Activated CD4-positive, alpha-beta T cell treated with anti-CD3 and anti-CD28 coated beads, Interleukin-10, Interleukin-2, amounts not matched to agents 100 ng/mL and 50 ng/mL, durations not matched to agents 16 hours and 8 hours (primary cell): ENCODE data around the gene EIF6.
"Not testable (repeated sequence)": the region's sequence is repeated elsewhere in the genome, so short reads cannot be mapped to it uniquely, and the experiment has no call there.

Source experiments
- DNase-seq: peaks from one replicate; pipeline ENCODE4 v3.0.0-alpha.2; 2020

Gene EIF6

GRCh38 chr20:35277531-35278395 lies 6.8 kb downstream of the EIF6 start, which contains the start of gene MMP24OS:
Gene MMP24OS (minus strand): TSS chr20:35278122. CDS start chr20:35277929, 193 bp downstream.
- peak; percentile 97 for DNase-seq

- DNase-seq = no peak
These were observed 7.4 kb downstream of the EIF6 start for GRCh38 chr20:35277127-35277526.

- no peak for DNase-seq
These were observed 8.2 kb downstream of the EIF6 start for GRCh38 chr20:35276408-35276807.

GRCh38 chr20:35275741-35276251 lies 8.8 kb downstream of the EIF6 start:
- DNase-seq = no peak

GRCh38 chr20:35274172-35275092 lies 10.1 kb downstream of the EIF6 start:
- DNase-seq = no peak

GRCh38 chr20:35273449-35274171 lies 11.0 kb downstream of the EIF6 start:
- DNase-seq = no peak

- no peak for DNase-seq
These were observed 12.7 kb downstream of the EIF6 start for GRCh38 chr20:35271904-35272303.

- DNase-seq = no peak
These were observed 13.3 kb downstream of the EIF6 start for GRCh38 chr20:35271073-35271882.

- DNase-seq = no peak
These were observed 14.3 kb downstream of the EIF6 start for GRCh38 chr20:35270021-35270902.

- DNase-seq = peak; percentile 57
These were observed 15.4 kb downstream of the EIF6 start for GRCh38 chr20:35269055-35269781.

- no peak for DNase-seq
These were observed 17.5 kb downstream of the EIF6 start for GRCh38 chr20:35267092-35267491.

GRCh38 chr20:35264755-35265154 lies 19.8 kb downstream of the EIF6 start:
- DNase-seq = no peak

GRCh38 chr20:35263532-35264341 lies 20.8 kb downstream of the EIF6 start:
- no peak for DNase-seq

GRCh38 chr20:35262731-35263531 lies 21.6 kb downstream of the EIF6 start:
- DNase-seq = not testable (repeated sequence)

GRCh38 chr20:35262321-35262720 lies 22.3 kb downstream of the EIF6 start:
- DNase-seq = not testable (repeated sequence)

- DNase-seq = no peak
These were observed 24.1 kb downstream of the EIF6 start for GRCh38 chr20:35260426-35260825.

GRCh38 chr20:35257175-35257909 lies 27.2 kb downstream of the EIF6 start:
- DNase-seq = no peak
